HepG2 (cell line): ENCODE measurements around the gene OLFM1. TPM values are rescaled to one million over a fixed set of nuclear protein-coding genes. Genes with fewer than 3 reads are reported as not detected.

ENCODE experiments used
- MBNL3 ChIP-seq: fragments of 250-450 bp; sonication (Bioruptor Pico); conservative IDR thresholded peaks from 2 replicates; pipeline ENCODE4 v1.8.0; 2022; ENCODE audit warnings: mild to moderate bottlenecking, inconsistent platforms
- PAXIP1 ChIP-seq: sonication (generic); formaldehyde crosslinking; conservative IDR thresholded peaks from 2 replicates; pipeline ENCODE4 v1.4.0; 2020; ENCODE audit warnings: mild to moderate bottlenecking, missing genetic modification reagents, moderate library complexity
- ZBTB38 ChIP-seq: sonication (generic); formaldehyde crosslinking; IDR thresholded peaks from 2 replicates; pipeline ENCODE4 v1.5.1; 2020; ENCODE audit warnings: mild to moderate bottlenecking, missing genetic modification reagents
- ZBTB40 ChIP-seq, 2 experiments: fragments of 450-650 bp in 1 of 2; sonication (generic) in 1 of 2; formaldehyde crosslinking in 1 of 2; IDR thresholded peaks; 2 replicates each; pipeline versions ENCODE4 v1.6.1 to v1.8.0; 2016 to 2022; ENCODE audit warnings: antibody characterized with exemption in 1 of 2, mild to moderate bottlenecking in 1 of 2, missing genetic modification reagents in 1 of 2
- polyA plus RNA-seq, 8 experiments: library from polyadenylated mRNA; depleted of rRNA in 3 of 8; stranded (reverse) in 7 of 8; unstranded in 1 of 8; fragments of >200 nt; fragmentation: Illumina TruSeq in 4 of 8; extraction: Trizol in 4 of 8; gene quantifications; 2 replicates each; pipeline versions ENCODE4 v1.2.1 to v1.2.3, GENCODE V29; 2011 to 2016; ENCODE audit warnings: low read depth in 4 of 8, missing spikeins in 1 of 8, mixed read lengths in 1 of 8; ENCODE audit not compliant: insufficient read depth in 1 of 8
- total RNA-seq, 5 experiments: library from RNA; depleted of rRNA; stranded (reverse); fragments of >200 nt; fragmentation: Illumina TruSeq; extraction: Trizol; gene quantifications; 2 replicates each; pipeline ENCODE4 v1.2.3, GENCODE V29; 2016; ENCODE audit warnings: low read depth in 1 of 5
- TF ChIP-seq, protein P1 (sequence below): sonication (generic); formaldehyde crosslinking; IDR thresholded peaks from 2 replicates; pipeline ENCODE4 v1.4.0; 2020; ENCODE audit warnings: mild to moderate bottlenecking, missing genetic modification reagents
- TF ChIP-seq, protein P2 (sequence below): sonication (generic); formaldehyde crosslinking; IDR thresholded peaks from 2 replicates; pipeline ENCODE4 v1.5.0; 2020; ENCODE audit warnings: missing genetic modification reagents

Gene OLFM1
- total and polyA plus RNA-seq, 2 of the 13 experiments (the other 11 are each of a cell fraction or from before 2014, with no cell fraction given) = not detected

- TF ChIP-seq PAXIP1 (no peak), ZBTB38 (CRISPR knock-in tag) (no peak), MBNL3 (CRISPR knock-in tag) (no peak), ZBTB40 (IDR thresholded peaks at IDR 0.05) (no peak), ZBTB40 (CRISPR knock-in tag; IDR thresholded peaks at IDR 0.05) (no peak)
- TF ChIP-seq, protein P1, sequence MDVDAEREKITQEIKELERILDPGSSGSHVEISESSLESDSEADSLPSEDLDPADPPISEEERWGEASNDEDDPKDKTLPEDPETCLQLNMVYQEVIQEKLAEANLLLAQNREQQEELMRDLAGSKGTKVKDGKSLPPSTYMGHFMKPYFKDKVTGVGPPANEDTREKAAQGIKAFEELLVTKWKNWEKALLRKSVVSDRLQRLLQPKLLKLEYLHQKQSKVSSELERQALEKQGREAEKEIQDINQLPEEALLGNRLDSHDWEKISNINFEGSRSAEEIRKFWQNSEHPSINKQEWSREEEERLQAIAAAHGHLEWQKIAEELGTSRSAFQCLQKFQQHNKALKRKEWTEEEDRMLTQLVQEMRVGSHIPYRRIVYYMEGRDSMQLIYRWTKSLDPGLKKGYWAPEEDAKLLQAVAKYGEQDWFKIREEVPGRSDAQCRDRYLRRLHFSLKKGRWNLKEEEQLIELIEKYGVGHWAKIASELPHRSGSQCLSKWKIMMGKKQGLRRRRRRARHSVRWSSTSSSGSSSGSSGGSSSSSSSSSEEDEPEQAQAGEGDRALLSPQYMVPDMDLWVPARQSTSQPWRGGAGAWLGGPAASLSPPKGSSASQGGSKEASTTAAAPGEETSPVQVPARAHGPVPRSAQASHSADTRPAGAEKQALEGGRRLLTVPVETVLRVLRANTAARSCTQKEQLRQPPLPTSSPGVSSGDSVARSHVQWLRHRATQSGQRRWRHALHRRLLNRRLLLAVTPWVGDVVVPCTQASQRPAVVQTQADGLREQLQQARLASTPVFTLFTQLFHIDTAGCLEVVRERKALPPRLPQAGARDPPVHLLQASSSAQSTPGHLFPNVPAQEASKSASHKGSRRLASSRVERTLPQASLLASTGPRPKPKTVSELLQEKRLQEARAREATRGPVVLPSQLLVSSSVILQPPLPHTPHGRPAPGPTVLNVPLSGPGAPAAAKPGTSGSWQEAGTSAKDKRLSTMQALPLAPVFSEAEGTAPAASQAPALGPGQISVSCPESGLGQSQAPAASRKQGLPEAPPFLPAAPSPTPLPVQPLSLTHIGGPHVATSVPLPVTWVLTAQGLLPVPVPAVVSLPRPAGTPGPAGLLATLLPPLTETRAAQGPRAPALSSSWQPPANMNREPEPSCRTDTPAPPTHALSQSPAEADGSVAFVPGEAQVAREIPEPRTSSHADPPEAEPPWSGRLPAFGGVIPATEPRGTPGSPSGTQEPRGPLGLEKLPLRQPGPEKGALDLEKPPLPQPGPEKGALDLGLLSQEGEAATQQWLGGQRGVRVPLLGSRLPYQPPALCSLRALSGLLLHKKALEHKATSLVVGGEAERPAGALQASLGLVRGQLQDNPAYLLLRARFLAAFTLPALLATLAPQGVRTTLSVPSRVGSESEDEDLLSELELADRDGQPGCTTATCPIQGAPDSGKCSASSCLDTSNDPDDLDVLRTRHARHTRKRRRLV = no peak
- TF ChIP-seq, protein P2, sequence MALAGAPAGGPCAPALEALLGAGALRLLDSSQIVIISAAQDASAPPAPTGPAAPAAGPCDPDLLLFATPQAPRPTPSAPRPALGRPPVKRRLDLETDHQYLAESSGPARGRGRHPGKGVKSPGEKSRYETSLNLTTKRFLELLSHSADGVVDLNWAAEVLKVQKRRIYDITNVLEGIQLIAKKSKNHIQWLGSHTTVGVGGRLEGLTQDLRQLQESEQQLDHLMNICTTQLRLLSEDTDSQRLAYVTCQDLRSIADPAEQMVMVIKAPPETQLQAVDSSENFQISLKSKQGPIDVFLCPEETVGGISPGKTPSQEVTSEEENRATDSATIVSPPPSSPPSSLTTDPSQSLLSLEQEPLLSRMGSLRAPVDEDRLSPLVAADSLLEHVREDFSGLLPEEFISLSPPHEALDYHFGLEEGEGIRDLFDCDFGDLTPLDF (CRISPR knock-in tag) = no peak
- TF ChIP-seq, all 625 proteins: peak for 0
Measured at GRCh38 chr9:135048046-135048757, 39.3 kb upstream of the OLFM1 start (continued).
